Epithelial cell of proximal tubule (primary cell): ENCODE measurements around the gene HDAC1. TPM values are rescaled to one million over a fixed set of nuclear protein-coding genes. Genes with fewer than 3 reads are reported as not detected.

ENCODE experiments used
- DNase-seq: peaks from one replicate; pipeline ENCODE4 v3.0.0-alpha.2; 2011; ENCODE audit warnings: low read depth
- H3K4me3 ChIP-seq: 2 replicates; pipeline ENCODE4 v1.5.1; 2011; ENCODE audit warnings: low read depth, mild to moderate bottlenecking, low read length
- total RNA-seq: library from RNA; depleted of rRNA; stranded (reverse); fragments of >200 nt; gene quantifications from 2 replicates; pipeline ENCODE4 v1.2.3, GENCODE V29; 2015
- TF ChIP-seq, protein P1 (sequence below): conservative IDR thresholded peaks from 2 replicates; pipeline ENCODE4 v1.5.1; 2012; ENCODE audit warnings: low read depth, mild to moderate bottlenecking, low read length

HDAC1 gene
- total RNA-seq, 1 donor from 2014 or later: 117 TPM

DNA sequence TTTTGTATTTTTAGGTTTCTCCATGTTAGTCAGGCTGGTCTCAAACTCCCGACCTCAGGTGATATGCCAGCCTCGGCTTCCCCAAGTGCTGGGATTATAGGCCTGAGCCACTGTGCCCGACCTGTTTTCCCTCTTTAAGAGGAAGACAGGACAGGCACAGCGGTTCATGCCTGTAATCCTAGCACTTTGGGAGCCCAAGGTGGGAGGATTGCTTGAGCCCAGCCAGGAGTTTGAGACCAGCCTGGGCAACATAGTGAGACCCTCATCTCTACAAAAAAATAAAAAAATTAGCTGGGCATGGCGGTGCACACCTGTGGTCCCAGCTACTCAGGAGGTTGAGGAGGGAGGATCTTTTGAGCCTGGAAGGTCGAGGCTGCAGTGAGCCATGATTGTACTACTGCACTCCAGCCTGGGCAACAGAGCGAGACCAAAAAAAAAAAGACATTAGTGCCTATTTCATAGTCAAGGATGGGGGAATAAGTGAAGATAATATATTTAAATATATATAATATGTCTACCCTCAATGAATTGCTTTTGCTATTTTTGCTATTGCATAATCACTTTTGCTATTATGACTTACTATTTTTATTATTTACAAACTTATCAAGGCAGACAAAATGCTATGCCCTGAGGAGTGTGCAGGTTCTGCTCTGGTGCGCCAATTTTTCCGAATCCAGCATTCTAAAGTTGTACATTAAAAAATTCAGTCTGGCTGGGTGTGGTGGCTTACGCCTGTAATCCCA, 26.4 kb downstream of the HDAC1 start:
- TF ChIP-seq, protein P1, sequence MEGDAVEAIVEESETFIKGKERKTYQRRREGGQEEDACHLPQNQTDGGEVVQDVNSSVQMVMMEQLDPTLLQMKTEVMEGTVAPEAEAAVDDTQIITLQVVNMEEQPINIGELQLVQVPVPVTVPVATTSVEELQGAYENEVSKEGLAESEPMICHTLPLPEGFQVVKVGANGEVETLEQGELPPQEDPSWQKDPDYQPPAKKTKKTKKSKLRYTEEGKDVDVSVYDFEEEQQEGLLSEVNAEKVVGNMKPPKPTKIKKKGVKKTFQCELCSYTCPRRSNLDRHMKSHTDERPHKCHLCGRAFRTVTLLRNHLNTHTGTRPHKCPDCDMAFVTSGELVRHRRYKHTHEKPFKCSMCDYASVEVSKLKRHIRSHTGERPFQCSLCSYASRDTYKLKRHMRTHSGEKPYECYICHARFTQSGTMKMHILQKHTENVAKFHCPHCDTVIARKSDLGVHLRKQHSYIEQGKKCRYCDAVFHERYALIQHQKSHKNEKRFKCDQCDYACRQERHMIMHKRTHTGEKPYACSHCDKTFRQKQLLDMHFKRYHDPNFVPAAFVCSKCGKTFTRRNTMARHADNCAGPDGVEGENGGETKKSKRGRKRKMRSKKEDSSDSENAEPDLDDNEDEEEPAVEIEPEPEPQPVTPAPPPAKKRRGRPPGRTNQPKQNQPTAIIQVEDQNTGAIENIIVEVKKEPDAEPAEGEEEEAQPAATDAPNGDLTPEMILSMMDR: no peak
- no peak for DNase-seq
- H3K4me3 ChIP-seq: no peak overlapping the region

DNA sequence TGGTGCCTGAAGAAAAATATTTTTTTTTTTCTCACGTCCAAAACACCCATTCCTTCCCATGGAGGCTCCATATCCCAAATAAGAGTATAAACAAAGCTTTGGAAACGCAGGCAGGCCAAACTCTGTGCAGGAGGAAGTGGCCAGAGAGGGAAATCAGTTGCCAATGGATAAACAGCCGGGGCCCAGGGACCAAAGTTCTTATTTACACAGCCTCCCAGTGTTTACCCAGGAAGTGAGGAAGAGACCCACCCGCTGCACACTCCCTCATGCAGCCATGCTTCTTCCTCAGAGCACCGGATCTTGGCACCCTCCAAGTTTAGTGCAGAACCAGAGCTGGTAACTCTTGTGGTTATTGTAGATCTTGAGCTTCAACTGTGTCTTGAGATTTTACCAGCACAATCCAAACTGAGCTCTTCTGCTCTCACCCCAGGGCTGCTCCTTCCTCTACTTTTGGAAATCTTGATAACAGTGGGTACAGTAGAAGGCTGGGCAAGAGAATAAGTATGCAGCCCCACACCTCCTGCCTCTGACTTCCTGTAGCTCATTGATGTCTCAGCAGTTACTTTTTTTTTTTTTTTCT, 29.9 kb downstream of the HDAC1 start:
- no peak for DNase-seq
- no peak overlapping the region for H3K4me3 ChIP-seq
- TF ChIP-seq, protein P1: no peak

GRCh38 chr1:32327204-32327603, 35.3 kb downstream of the HDAC1 start:
- DNase-seq: no peak
- H3K4me3 ChIP-seq: no peak overlapping the region
- TF ChIP-seq, protein P1: no peak

DNA sequence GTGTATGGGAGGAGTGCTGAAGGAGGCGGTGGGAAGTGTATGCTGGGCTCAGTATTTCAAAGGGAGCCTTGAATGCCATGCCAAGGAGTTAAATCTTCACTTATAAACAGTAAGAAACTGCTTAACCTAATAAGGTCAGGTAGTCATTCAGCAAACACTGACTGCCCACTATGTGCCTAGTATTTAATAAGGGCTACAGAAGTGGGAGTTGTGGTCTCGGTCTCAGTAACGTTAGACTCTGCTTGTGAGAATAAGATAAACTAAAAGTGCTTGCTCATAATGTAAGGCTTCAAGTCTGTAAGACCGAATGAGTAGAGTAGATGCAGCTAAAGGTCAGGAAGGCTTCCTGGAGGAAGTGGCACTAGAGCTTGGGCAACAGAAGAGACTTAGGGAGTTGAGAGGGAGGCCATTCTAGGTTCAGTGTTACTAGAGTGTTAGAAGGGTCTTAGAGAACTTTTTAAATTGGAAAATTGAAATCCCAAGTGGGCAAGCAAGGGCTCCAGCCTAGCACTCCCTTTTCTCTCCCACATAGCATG, 38.1 kb downstream of the HDAC1 start:
- no peak for DNase-seq
- H3K4me3 ChIP-seq: no peak overlapping the region
- TF ChIP-seq, protein P1: no peak

GRCh38 chr1:32330558-32331151, 38.8 kb downstream of the HDAC1 start:
- no peak overlapping the region for H3K4me3 ChIP-seq
- no peak for DNase-seq
- TF ChIP-seq, protein P1: no peak

DNA sequence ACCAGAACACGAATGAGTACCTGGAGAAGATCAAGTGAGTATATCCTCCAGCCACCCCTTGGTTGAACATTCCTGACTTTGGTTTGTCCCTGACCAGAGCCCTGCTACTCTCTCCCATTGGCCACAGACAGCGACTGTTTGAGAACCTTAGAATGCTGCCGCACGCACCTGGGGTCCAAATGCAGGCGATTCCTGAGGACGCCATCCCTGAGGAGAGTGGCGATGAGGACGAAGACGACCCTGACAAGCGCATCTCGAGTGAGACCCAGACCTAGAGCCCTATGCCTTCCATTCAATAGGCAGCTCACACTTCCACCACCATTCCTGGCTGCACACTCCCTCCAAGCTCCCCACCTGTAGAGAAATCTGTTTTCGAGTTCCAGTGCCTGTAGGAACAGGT, 39.7 kb downstream of the HDAC1 start:
- TF ChIP-seq, protein P1: no peak
- no peak for DNase-seq
- no peak overlapping the region for H3K4me3 ChIP-seq
